ENCODE data around the gene SUPT7L.

The SUPT7L gene

DNA sequence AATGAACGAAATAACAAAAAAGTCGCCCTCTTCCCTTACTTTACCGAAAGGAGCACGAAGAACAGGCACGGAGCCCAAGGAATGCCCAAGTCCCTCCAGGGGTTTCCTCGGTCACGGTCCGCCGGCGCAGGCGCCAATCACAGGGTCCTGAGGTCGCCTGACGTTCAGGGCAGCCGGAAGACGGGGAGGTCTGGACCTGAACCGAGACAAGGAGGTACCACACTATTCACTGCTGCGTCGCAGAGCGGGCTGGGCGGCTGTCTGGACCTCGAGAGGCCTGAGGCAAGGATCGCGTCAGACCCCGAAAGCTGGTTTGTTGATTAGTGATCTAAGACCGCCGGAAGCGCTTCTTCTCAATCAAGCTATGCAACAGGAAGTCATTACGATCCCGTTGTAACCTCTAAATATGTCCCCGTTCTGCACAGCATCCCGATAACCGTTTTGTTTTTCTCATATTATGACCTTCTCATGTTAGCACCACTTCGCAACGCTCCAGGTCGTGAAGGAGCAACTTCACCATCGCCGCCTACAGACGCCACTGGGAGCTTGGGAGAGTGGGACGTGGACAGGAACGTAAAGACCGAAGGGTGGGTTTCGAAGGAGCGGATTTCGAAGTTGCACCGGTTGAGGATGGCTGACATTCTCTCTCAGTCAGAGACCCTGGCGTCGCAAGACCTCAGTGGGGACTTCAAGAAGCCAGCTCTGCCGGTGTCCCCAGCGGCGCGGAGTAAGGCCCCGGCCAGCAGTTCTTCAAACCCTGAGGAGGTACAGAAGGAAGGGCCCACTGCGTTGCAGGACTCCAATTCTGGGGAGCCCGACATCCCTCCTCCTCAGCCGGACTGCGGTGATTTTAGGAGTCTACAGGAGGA lies at the start of gene SUPT7L, which contains the start of gene SLC4A1AP:
TSS of gene SUPT7L (minus strand) at position 330 of the 869 bp plus-strand sequence. CDS start 1,422 bp downstream, outside the sequence.
TSS of gene SLC4A1AP (plus strand) at position 605 of the 869 bp plus-strand sequence. CDS start at position 631, 26 bp downstream.
- Mint-ChIP-seq H3K27ac (peak within 1 kb of the TSS; percentile 99), H3K36me3 (ENCODE audit: low read depth) (peaks cover 49% of the 10 kb centered on the region), H3K4me3 (peak within 1 kb of the TSS; percentile 98), H3K4me1 (ENCODE audit: low read depth) (peaks cover 33% of the 10 kb centered on the region), H3K27me3 (ENCODE audit: low read depth) (no peaks in the 10 kb centered on the region), H3K9me3 (no peaks in the 10 kb centered on the region)
- DNase-seq (ENCODE audit: low spot score): peak; percentile 73

- Mint-ChIP-seq H3K4me3 (no peak overlapping the region), H3K36me3 (ENCODE audit: low read depth) (no peaks in the 10 kb centered on the region), H3K27ac (no peak overlapping the region), H3K4me1 (ENCODE audit: low read depth) (peaks cover 12% of the 10 kb centered on the region), H3K9me3 (no peaks in the 10 kb centered on the region), H3K27me3 (ENCODE audit: low read depth) (peaks cover 20% of the 10 kb centered on the region)
- no peak for DNase-seq (ENCODE audit: low spot score)
These were observed 49.8 kb upstream of the SUPT7L start for GRCh38 chr2:27713201-27713600.

DNA sequence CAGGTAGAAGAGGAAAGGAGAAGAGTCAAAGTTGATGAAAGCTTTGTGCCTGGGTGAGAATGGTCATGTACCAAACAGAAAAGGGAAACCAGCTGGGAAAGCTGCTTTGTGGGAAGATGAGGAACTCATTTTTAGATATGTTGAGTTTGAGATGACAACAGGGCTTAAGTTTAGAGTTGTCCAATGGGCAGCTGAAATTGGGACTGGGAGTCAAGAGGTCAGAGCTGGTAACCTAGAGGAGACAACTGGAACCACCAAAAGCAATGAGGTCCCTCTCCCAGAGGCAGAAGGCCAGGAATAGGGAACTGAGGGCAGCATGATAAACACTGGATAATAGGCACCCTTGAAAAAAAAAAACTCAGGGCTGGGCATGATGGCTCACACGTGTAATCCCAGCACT lies 49.1 kb upstream of the SUPT7L start:
- no peak for DNase-seq (ENCODE audit: low spot score)
- Mint-ChIP-seq H3K4me3 (no peak overlapping the region), H3K9me3 (no peaks in the 10 kb centered on the region), H3K36me3 (ENCODE audit: low read depth) (no peaks in the 10 kb centered on the region), H3K4me1 (ENCODE audit: low read depth) (peaks cover 12% of the 10 kb centered on the region), H3K27me3 (ENCODE audit: low read depth) (peaks cover 20% of the 10 kb centered on the region), H3K27ac (no peak overlapping the region)

DNA sequence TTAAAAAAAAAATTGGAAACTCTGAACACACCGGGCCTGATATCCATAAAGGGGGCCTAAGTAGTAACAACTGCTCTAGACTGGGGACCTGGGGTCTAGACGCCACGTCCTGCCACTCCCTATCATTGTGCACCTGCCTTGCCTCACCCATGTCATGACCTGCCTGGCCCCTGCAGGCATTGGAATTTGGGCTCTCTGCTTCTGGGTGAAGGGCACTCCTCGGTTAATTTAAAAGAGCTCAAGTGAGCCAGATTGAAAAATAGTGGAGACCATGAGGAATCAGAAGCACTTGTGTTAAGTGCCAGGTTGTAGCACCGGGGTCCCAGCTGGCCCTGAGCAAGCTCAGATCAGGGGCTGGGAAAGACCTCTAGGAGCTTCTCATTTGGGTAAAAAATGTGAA lies 48.4 kb upstream of the SUPT7L start:
- no peak overlapping the region for H3K27ac Mint-ChIP-seq
- H3K4me3 Mint-ChIP-seq: no peak overlapping the region
- H3K36me3 Mint-ChIP-seq (ENCODE audit: low read depth): no peaks in the 10 kb centered on the region

DNA sequence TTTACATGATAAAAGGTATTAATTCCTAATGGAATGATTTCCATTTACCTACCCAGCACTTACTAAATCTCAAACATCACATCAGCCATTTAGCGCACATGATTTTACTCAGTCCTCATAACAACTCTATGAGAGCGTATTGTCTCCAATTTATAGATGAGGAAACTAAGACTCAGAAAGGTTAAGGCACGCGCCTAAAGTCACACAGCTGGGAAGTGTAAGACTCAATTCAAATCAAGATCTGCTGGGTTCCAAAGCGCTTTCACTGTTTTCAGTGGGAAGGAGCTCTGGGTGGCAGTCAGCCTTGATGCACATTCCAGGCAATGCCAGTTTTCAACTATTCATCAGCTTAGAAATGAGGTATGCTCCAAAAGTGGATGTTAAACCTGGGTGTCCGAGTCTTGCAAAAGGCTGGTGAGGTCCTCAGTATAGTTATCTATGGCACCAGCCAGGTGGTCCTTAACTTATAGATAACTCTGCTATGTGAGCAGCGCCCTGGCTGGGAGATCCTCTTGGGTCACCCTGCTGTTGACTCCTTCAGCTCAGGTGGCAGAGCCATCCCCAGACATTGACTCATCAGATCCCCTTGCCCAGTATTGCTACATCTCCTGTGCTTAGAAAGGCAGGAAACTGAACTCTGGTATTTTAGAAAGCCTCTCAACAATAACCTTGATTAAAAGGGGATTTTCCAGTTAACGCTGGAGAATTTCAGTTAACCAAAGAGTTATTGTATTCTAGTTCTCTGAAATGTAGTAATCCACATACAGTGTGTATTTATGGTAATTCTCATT lies 47.4 kb upstream of the SUPT7L start:
- Mint-ChIP-seq H3K9me3 (no peaks in the 10 kb centered on the region), H3K4me1 (ENCODE audit: low read depth) (peaks cover 4% of the 10 kb centered on the region), H3K4me3 (no peak overlapping the region), H3K27me3 (ENCODE audit: low read depth) (peaks cover 11% of the 10 kb centered on the region), H3K27ac (no peak overlapping the region), H3K36me3 (ENCODE audit: low read depth) (no peaks in the 10 kb centered on the region)
- DNase-seq (ENCODE audit: low spot score): no peak

More for the DNA sequence above, 48.4 kb upstream of the SUPT7L start:
- Mint-ChIP-seq H3K27me3 (ENCODE audit: low read depth) (peaks cover 16% of the 10 kb centered on the region), H3K9me3 (no peaks in the 10 kb centered on the region), H3K4me1 (ENCODE audit: low read depth) (peaks cover 8% of the 10 kb centered on the region)
- DNase-seq (ENCODE audit: low spot score): no peak

GRCh38 chr2:27709960-27710575 lies 46.7 kb upstream of the SUPT7L start:
- no peak for DNase-seq (ENCODE audit: low spot score)
- Mint-ChIP-seq H3K27me3 (ENCODE audit: low read depth) (peaks cover 11% of the 10 kb centered on the region), H3K4me1 (ENCODE audit: low read depth) (peaks cover 4% of the 10 kb centered on the region), H3K36me3 (ENCODE audit: low read depth) (no peaks in the 10 kb centered on the region), H3K27ac (no peak overlapping the region), H3K4me3 (no peak overlapping the region), H3K9me3 (no peaks in the 10 kb centered on the region)

- H3K27me3 Mint-ChIP-seq (ENCODE audit: low read depth): peaks cover 5% of the 10 kb centered on the region
- H3K36me3 Mint-ChIP-seq (ENCODE audit: low read depth): no peaks in the 10 kb centered on the region
- peaks cover 8% of the 10 kb centered on the region for H3K4me1 Mint-ChIP-seq (ENCODE audit: low read depth)
- no peak for DNase-seq (ENCODE audit: low spot score)
- H3K9me3 Mint-ChIP-seq: no peaks in the 10 kb centered on the region
- H3K4me3 Mint-ChIP-seq: no peak overlapping the region
- no peak overlapping the region for H3K27ac Mint-ChIP-seq
These were observed 45.9 kb upstream of the SUPT7L start for GRCh38 chr2:27709326-27709725.

DNA sequence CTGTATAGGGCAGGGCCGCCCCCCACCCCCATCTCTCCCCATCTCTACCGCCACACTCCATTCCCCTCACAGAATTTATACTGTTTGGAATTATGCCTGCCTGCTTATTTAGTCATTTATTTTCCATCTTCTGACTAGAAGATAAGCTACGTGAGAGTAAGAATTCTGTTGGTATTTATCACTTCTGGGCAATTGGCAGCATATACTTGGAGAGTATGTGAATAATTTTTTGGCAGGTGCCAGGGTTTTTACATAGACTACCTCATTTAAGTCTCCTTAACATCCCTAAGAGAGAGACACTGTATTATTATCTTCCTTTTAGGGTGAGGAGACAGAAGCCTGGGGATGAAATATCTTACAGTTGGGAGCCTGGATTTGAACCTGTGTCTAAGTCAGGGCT lies 45.3 kb upstream of the SUPT7L start:
- Mint-ChIP-seq H3K36me3 (ENCODE audit: low read depth) (no peaks in the 10 kb centered on the region), H3K9me3 (no peaks in the 10 kb centered on the region), H3K27ac (no peak overlapping the region), H3K4me3 (no peak overlapping the region), H3K4me1 (ENCODE audit: low read depth) (peaks cover 11% of the 10 kb centered on the region), H3K27me3 (ENCODE audit: low read depth) (peaks cover 3% of the 10 kb centered on the region)
- no peak for DNase-seq (ENCODE audit: low spot score)

GRCh38 chr2:27708257-27708654 lies 44.8 kb upstream of the SUPT7L start:
- no peak for DNase-seq (ENCODE audit: low spot score)
- Mint-ChIP-seq H3K27ac (no peak overlapping the region), H3K36me3 (ENCODE audit: low read depth) (no peaks in the 10 kb centered on the region), H3K9me3 (no peaks in the 10 kb centered on the region), H3K27me3 (ENCODE audit: low read depth) (peaks cover 3% of the 10 kb centered on the region), H3K4me3 (no peak overlapping the region), H3K4me1 (ENCODE audit: low read depth) (peaks cover 12% of the 10 kb centered on the region)

- H3K4me1 Mint-ChIP-seq (ENCODE audit: low read depth): peaks cover 13% of the 10 kb centered on the region
- no peaks in the 10 kb centered on the region for H3K36me3 Mint-ChIP-seq (ENCODE audit: low read depth)
- H3K9me3 Mint-ChIP-seq: no peaks in the 10 kb centered on the region
- no peaks in the 10 kb centered on the region for H3K27me3 Mint-ChIP-seq (ENCODE audit: low read depth)
- no peak overlapping the region for H3K4me3 Mint-ChIP-seq
- no peak for DNase-seq (ENCODE audit: low spot score)
- no peak overlapping the region for H3K27ac Mint-ChIP-seq
These were observed 44.2 kb upstream of the SUPT7L start for GRCh38 chr2:27707462-27708256.

GRCh38 chr2:27705851-27706622 lies 42.6 kb upstream of the SUPT7L start:
- Mint-ChIP-seq H3K36me3 (ENCODE audit: low read depth) (no peaks in the 10 kb centered on the region), H3K27ac (no peak overlapping the region), H3K9me3 (no peaks in the 10 kb centered on the region), H3K4me1 (ENCODE audit: low read depth) (peaks cover 13% of the 10 kb centered on the region), H3K4me3 (no peak overlapping the region), H3K27me3 (ENCODE audit: low read depth) (no peaks in the 10 kb centered on the region)
- no peak for DNase-seq (ENCODE audit: low spot score)

GRCh38 chr2:27704342-27704876 lies 41.0 kb upstream of the SUPT7L start:
- peaks cover 13% of the 10 kb centered on the region for H3K4me1 Mint-ChIP-seq (ENCODE audit: low read depth)
- no peak overlapping the region for H3K4me3 Mint-ChIP-seq
- no peaks in the 10 kb centered on the region for H3K27me3 Mint-ChIP-seq (ENCODE audit: low read depth)
- no peak for DNase-seq (ENCODE audit: low spot score)
- no peaks in the 10 kb centered on the region for H3K9me3 Mint-ChIP-seq
- no peak overlapping the region for H3K27ac Mint-ChIP-seq
- no peaks in the 10 kb centered on the region for H3K36me3 Mint-ChIP-seq (ENCODE audit: low read depth)
